ENCODE results near the gene PIK3R1. TPM values are rescaled to one million over a fixed set of nuclear protein-coding genes. Genes with fewer than 3 reads are reported as not detected.

PIK3R1 gene
- polyA plus RNA-seq, 1 donor (not counting 4 experiments of a cell fraction or from before 2014, with no cell fraction given): 16.7 TPM

- Histone ChIP-seq H3K9me3 (ENCODE audit: control insufficient read depth, low read depth, low read length) (no peaks in the 10 kb centered on the region), H3K4me2 (ENCODE audit: control insufficient read depth, extremely low read depth, insufficient read depth, low read depth, low read length) (no peak overlapping the region), H3K4me1 (ENCODE audit: control insufficient read depth, extremely low read depth, insufficient read depth, low read length) (peaks cover 3% of the 10 kb centered on the region), H3K27me3 (ENCODE audit: control insufficient read depth, extremely low read depth, insufficient read depth, low read length) (no peaks in the 10 kb centered on the region), H3K9ac (ENCODE audit: control insufficient read depth, extremely low read depth, insufficient read depth, low read length) (no peak overlapping the region), H3K27ac (ENCODE audit: control insufficient read depth, insufficient read depth, low read length) (no peak overlapping the region), H4K20me1 (ENCODE audit: control insufficient read depth, extremely low read depth, insufficient read depth, low read length) (no peaks in the 10 kb centered on the region), H3K79me2 (ENCODE audit: control insufficient read depth, insufficient read depth, low read length) (peaks cover 26% of the 10 kb centered on the region), H3K9me1 (ENCODE audit: control insufficient read depth, extremely low read depth, insufficient read depth, low read length) (no peaks in the 10 kb centered on the region), H3K36me3 (ENCODE audit: control insufficient read depth in 2 of 2, extremely low read depth in 1 of 2, insufficient read depth in 2 of 2, low read length in 2 of 2) (peaks cover 4 to 6% of the 10 kb centered on the region in 2 experiments), H3K4me3 (ENCODE audit: control insufficient read depth in 2 of 3, extremely low read depth in 1 of 3, insufficient read depth in 2 of 3, low read depth in 1 of 3, low read length in 3 of 3) (no peak overlapping the region), H2AFZ (ENCODE audit: control insufficient read depth, low read length) (no peak overlapping the region)
- FAIRE-seq (no peak), DNase-seq (ENCODE audit: low read depth, low spot score) (no peak)
- dilution Hi-C loops (cut with MboI; ENCODE audit: extremely low pct_ligation_motif_present, low sequenced_read_pairs): no loop called here
- TF ChIP-seq CTCF (optimal IDR thresholded peaks at IDR 0.05 in 1 of 3, IDR thresholded peaks at IDR 0.05 in 1 of 3, conservative IDR thresholded peaks at IDR 0.05 in 1 of 3; ENCODE audit: extremely low read depth in 1 of 3, insufficient read depth in 2 of 3, low read length in 3 of 3): no peak
- no peak for TF ChIP-seq EZH2 (IDR thresholded peaks at IDR 0.05; ENCODE audit: low read length)
These were observed 43.0 kb downstream of the PIK3R1 start for GRCh38 chr5:68258531-68258930.

DNA sequence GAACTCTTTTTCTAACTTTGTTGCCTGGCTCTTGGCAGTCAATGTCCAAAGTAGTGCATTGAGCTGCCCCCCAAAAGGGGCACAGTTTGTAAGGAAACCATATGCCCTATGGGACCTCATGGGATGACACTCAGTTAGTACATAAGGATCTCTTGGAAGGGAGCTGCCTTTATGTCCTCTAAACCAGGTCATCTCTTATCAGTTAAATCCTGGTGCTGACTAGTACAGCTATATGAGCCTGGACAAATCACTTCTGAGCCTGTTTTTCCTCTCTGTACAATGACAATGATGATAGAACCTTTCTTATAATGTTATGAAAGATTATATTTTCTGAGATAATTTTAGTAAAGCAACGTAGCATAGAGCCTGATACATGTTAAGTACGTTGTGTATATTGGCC, 44.1 kb downstream of the PIK3R1 start:
- no peaks in the 10 kb centered on the region for H3K9me1 ChIP-seq (ENCODE audit: control insufficient read depth, extremely low read depth, insufficient read depth, low read length)
- DNase-seq (ENCODE audit: low read depth, low spot score) (no peak), FAIRE-seq (no peak)
- no peak overlapping the region for H2AFZ ChIP-seq (ENCODE audit: control insufficient read depth, low read length)
- H4K20me1 ChIP-seq (ENCODE audit: control insufficient read depth, extremely low read depth, insufficient read depth, low read length): no peaks in the 10 kb centered on the region
- no peaks in the 10 kb centered on the region for H3K9me3 ChIP-seq (ENCODE audit: control insufficient read depth, low read depth, low read length)
- H3K79me2 ChIP-seq (ENCODE audit: control insufficient read depth, insufficient read depth, low read length): peaks cover 27% of the 10 kb centered on the region
- no peak overlapping the region for H3K4me3 ChIP-seq (ENCODE audit: control insufficient read depth in 2 of 3, extremely low read depth in 1 of 3, insufficient read depth in 2 of 3, low read depth in 1 of 3, low read length in 3 of 3)
- no peaks in the 10 kb centered on the region for H3K27me3 ChIP-seq (ENCODE audit: control insufficient read depth, extremely low read depth, insufficient read depth, low read length)
- peaks cover 4 to 6% of the 10 kb centered on the region in 2 experiments for H3K36me3 ChIP-seq (ENCODE audit: control insufficient read depth in 2 of 2, extremely low read depth in 1 of 2, insufficient read depth in 2 of 2, low read length in 2 of 2)
- H3K27ac ChIP-seq (ENCODE audit: control insufficient read depth, insufficient read depth, low read length): no peak overlapping the region
- H3K4me1 ChIP-seq (ENCODE audit: control insufficient read depth, extremely low read depth, insufficient read depth, low read length): peaks cover 3% of the 10 kb centered on the region
- dilution Hi-C loops (cut with MboI; ENCODE audit: extremely low pct_ligation_motif_present, low sequenced_read_pairs): no loop called here
- TF ChIP-seq EZH2 (IDR thresholded peaks at IDR 0.05; ENCODE audit: low read length): no peak
- no peak for TF ChIP-seq CTCF (optimal IDR thresholded peaks at IDR 0.05 in 1 of 3, IDR thresholded peaks at IDR 0.05 in 1 of 3, conservative IDR thresholded peaks at IDR 0.05 in 1 of 3; ENCODE audit: extremely low read depth in 1 of 3, insufficient read depth in 2 of 3, low read length in 3 of 3)
- H3K9ac ChIP-seq (ENCODE audit: control insufficient read depth, extremely low read depth, insufficient read depth, low read length): no peak overlapping the region
- no peak overlapping the region for H3K4me2 ChIP-seq (ENCODE audit: control insufficient read depth, extremely low read depth, insufficient read depth, low read depth, low read length)

Data from keratinocyte (primary cell).